ENCODE data around the gene TMEM258.

DNA sequence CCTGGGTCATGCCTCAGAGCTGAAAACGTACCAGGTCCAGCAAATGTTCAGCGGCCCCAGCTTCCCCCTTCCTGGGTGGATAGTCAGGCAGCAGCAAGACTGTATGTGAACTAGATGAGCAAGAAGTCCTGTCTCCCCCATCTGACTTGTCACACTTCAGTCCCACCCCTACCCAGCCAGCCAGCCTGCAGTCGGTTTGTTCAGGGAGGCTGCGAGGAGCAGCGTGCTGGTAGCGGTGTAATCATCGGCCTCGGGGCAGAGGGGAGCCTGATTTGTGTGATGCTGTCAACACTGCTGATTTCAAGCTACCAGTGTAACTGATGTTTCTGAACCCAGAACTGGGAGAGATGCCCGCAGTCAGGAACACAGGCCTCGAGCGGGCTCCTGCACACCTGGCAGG, 9.6 kb downstream of the TMEM258 start:
- TF ChIP-seq, protein P1, sequence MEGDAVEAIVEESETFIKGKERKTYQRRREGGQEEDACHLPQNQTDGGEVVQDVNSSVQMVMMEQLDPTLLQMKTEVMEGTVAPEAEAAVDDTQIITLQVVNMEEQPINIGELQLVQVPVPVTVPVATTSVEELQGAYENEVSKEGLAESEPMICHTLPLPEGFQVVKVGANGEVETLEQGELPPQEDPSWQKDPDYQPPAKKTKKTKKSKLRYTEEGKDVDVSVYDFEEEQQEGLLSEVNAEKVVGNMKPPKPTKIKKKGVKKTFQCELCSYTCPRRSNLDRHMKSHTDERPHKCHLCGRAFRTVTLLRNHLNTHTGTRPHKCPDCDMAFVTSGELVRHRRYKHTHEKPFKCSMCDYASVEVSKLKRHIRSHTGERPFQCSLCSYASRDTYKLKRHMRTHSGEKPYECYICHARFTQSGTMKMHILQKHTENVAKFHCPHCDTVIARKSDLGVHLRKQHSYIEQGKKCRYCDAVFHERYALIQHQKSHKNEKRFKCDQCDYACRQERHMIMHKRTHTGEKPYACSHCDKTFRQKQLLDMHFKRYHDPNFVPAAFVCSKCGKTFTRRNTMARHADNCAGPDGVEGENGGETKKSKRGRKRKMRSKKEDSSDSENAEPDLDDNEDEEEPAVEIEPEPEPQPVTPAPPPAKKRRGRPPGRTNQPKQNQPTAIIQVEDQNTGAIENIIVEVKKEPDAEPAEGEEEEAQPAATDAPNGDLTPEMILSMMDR (IDR thresholded peaks at IDR 0.05; ENCODE audit: extremely low read depth in 1 of 2, insufficient read depth in 1 of 2, low read depth in 1 of 2, low read length in 2 of 2), result no peak
- no peak for TF ChIP-seq POLR2AphosphoS5 (IDR thresholded peaks at IDR 0.05; ENCODE audit: insufficient read depth, low read depth, low read length)
- TF ChIP-seq EZH2 (IDR thresholded peaks at IDR 0.05; ENCODE audit: borderline replicate concordance, low read depth, low read length, severe bottlenecking), result no peak
- TF ChIP-seq, protein P2, sequence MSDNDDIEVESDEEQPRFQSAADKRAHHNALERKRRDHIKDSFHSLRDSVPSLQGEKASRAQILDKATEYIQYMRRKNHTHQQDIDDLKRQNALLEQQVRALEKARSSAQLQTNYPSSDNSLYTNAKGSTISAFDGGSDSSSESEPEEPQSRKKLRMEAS (IDR thresholded peaks at IDR 0.05; ENCODE audit: insufficient read depth, insufficient read length), result no peak
- TF ChIP-seq POLR2A (IDR thresholded peaks at IDR 0.05; ENCODE audit: low read depth, low read length), result no peak
- TF ChIP-seq FOS (IDR thresholded peaks at IDR 0.05; ENCODE audit: borderline replicate concordance, insufficient read depth, low read length), result no peak
